Lower lobe of right lung (tissue), 2 donors: ENCODE measurements around the gene SNX3. TPM values are rescaled to one million over a fixed set of nuclear protein-coding genes. Genes with fewer than 3 reads are reported as not detected.

Experiments
- ATAC-seq, 2 donors: fragments of 200-7000 bp; cut with Tn5 transposase; one replicate each; pipeline ENCODE4 v1.9.1; 2020 to 2022; ENCODE audit warnings: mild to moderate bottlenecking in 2 of 2, moderate library complexity in 2 of 2
- DNase-seq: peaks from one replicate; pipeline ENCODE4 v3.0.0-alpha.2; 2020
- H3K27ac ChIP-seq: fragments of 200-600 bp; one replicate; pipeline ENCODE4 v1.8.0; 2022
- H3K27me3 ChIP-seq: fragments of 200-600 bp; one replicate; pipeline ENCODE4 v1.8.0; 2022; ENCODE audit warnings: low read depth
- H3K36me3 ChIP-seq: fragments of 200-600 bp; one replicate; pipeline ENCODE4 v1.8.0; 2022; ENCODE audit warnings: mild to moderate bottlenecking
- H3K4me1 ChIP-seq: fragments of 200-600 bp; one replicate; pipeline ENCODE4 v1.8.0; 2022
- H3K4me3 ChIP-seq: fragments of 200-600 bp; one replicate; pipeline ENCODE4 v1.8.0; 2022; ENCODE audit warnings: mild to moderate bottlenecking
- H3K9me3 ChIP-seq: fragments of 200-600 bp; one replicate; pipeline ENCODE4 v1.8.0; 2022
- intact Hi-C: fragments of 100-400 bp; cut with DNase I; formaldehyde crosslinking; loops from one replicate; pipeline ENCODE4 v1.11.0; 2022
- total RNA-seq: library from RNA; stranded (reverse); fragmentation: NEBNext Ultra II Directional; extraction: Animal tissue kit (Norgen Biotek cat#: 25700); gene quantifications from one replicate; pipeline ENCODE4 v1.2.1, GENCODE V29; 2021
- TF ChIP-seq, protein P1 (sequence below): fragments of 200-600 bp; IDR thresholded peaks from one replicate; pipeline ENCODE4 v1.8.0; 2022; ENCODE audit warnings: antibody characterized with exemption, mild to moderate bottlenecking
- donor health status: DM: no; HTN: yes; CAD: no; lungs with severe emphysema.

SNX3 gene
- total RNA-seq, 1 donor from 2014 or later, result 230 TPM

DNA sequence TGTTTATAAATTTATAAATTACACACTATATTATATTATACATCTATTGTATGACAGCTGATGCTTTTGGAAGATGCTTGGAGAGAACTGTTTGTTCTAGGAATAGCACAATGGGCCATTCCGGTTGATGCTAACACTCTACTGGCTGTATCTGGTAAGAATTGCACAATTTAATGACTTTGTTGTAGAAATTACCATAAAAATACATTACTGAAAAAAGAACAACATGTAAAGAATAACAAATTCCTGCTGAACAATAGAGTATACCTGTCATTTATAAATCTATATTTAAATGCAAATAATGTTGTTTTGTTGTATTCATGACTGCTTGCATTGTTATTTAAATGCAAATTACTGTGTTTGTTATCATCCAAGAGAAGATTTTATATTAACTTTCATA lies 80.6 kb downstream of the SNX3 start:
- H3K9me3 ChIP-seq, result no peaks in the 10 kb centered on the region
- DNase-seq (no peak), ATAC-seq (no peak)
- H3K4me3 ChIP-seq, result no peak overlapping the region
- TF ChIP-seq, protein P1, sequence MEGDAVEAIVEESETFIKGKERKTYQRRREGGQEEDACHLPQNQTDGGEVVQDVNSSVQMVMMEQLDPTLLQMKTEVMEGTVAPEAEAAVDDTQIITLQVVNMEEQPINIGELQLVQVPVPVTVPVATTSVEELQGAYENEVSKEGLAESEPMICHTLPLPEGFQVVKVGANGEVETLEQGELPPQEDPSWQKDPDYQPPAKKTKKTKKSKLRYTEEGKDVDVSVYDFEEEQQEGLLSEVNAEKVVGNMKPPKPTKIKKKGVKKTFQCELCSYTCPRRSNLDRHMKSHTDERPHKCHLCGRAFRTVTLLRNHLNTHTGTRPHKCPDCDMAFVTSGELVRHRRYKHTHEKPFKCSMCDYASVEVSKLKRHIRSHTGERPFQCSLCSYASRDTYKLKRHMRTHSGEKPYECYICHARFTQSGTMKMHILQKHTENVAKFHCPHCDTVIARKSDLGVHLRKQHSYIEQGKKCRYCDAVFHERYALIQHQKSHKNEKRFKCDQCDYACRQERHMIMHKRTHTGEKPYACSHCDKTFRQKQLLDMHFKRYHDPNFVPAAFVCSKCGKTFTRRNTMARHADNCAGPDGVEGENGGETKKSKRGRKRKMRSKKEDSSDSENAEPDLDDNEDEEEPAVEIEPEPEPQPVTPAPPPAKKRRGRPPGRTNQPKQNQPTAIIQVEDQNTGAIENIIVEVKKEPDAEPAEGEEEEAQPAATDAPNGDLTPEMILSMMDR, result no peak
- peaks cover 14% of the 10 kb centered on the region for H3K4me1 ChIP-seq
- peaks cover 51% of the 10 kb centered on the region for H3K27me3 ChIP-seq
- intact Hi-C loops, result no loop called here
- no peak overlapping the region for H3K27ac ChIP-seq
- no peaks in the 10 kb centered on the region for H3K36me3 ChIP-seq

DNA sequence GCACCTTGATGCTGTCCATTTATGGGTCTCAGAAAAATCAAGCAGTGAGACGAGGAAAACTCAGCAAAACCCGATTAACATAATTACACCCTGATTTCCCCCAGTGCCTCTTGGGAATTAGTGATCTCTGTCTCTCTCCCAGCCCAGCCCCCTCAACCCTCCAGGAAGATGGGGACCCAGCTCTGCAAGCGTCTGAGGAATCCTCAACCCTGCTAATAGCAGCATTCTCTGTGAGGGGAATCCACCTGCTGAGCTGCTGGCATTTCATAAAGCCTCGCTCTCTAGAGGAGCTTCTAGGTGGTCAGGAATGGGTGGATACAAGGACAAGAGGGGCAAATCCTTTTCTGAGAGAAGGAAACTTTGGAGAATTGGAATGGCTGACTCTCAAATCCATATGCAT lies 81.1 kb downstream of the SNX3 start:
- Histone ChIP-seq H3K4me1 (peaks cover 19% of the 10 kb centered on the region), H3K27me3 (peaks cover 56% of the 10 kb centered on the region), H3K4me3 (no peak overlapping the region), H3K9me3 (no peaks in the 10 kb centered on the region), H3K36me3 (no peaks in the 10 kb centered on the region), H3K27ac (no peak overlapping the region)
- TF ChIP-seq, protein P1, result no peak
- ATAC-seq (no peak), DNase-seq (no peak)
- intact Hi-C loops, result no loop called here

DNA sequence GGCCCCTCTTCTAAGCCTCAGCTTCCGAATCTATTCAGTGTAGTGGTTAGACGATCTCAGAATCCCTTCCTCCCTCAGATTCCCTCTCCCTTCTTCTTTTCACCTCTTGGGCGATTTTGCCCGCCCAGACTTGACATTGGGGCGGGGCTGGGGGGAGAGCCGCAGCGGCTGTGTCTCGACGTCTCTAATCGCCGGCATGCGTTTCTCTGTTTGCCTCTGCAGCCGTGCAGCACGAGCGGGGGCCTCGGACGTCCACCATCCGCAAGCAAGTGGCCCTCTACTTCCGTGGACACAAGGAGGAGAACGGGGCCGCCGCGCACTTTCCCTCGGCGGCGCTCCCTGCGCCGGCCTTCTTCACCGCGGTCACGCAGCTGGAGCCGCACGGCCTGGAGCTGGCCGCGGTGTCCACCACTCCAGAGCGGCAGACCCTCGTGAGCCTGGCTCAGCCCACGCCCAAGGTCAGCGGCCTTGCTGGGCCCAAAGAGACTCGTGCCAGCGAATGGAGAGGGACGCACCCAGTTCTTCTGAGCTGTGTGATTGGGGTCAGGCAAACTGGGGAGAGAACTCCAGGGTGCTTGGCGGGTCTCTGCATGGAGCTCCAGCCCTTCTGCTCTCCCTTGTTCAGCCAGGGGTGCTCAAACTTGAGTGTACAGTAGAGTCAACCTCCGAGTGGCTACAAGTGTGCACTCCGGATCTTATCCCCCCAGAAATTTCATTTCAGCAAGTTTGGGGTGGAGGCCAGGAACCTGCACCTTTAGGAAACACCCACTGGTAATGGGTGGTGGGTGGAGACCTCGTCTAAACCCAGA lies 84.4 kb downstream of the SNX3 start:
- ATAC-seq, result peak; percentile 23 to 39

DNA sequence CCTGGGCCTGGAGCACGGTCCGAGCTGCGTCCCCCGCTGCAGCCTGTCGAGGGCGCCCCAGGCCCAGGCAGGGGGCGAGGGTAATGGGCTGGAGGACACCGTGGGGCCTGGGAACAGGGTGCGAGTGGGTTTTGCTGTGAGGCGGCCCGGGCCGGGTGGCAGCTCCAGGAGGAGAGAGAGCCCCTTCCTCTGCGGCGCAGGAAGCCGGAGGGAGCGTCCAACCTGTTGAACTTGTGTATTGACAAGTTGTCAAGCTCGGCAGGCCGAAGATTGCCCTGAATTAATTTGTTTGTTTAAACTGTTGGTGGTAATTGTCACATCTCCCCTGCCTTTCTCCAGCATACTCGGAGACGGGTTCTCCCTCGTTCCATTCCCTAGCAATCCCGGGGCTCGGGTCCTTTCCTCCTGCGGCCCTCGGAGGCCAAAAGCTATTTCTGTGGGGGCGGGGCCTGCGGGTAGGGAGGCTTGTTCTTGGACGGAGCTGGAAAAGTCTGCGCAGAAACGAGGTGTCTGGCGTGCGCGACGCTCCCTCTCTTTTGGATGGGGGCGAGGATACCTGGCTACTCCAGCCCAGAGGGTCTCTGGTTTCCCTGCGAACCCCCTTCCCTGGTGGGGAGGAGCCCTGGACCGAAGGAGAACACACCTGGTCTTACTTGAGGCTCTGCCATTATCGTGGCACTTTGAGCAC lies 85.1 kb downstream of the SNX3 start:
- peak overlapping the region; percentile 41 for H3K4me3 ChIP-seq
- H3K27ac ChIP-seq, result no peak overlapping the region
- no peaks in the 10 kb centered on the region for H3K9me3 ChIP-seq
- TF ChIP-seq, protein P1, result peak; percentile 27
- H3K36me3 ChIP-seq, result no peaks in the 10 kb centered on the region
- intact Hi-C loops, result no loop called here
- peaks cover 27% of the 10 kb centered on the region for H3K4me1 ChIP-seq
- H3K27me3 ChIP-seq, result peaks cover 85% of the 10 kb centered on the region
- DNase-seq (no peak), ATAC-seq (peak; percentile 71 to 79)

More for the DNA sequence above, 84.4 kb downstream of the SNX3 start:
- intact Hi-C loops, result no loop called here
- H3K9me3 ChIP-seq, result no peaks in the 10 kb centered on the region
- DNase-seq, result no peak
- H3K4me1 ChIP-seq, result peaks cover 23% of the 10 kb centered on the region
- no peaks in the 10 kb centered on the region for H3K36me3 ChIP-seq
- peak overlapping the region; percentile 41 for H3K4me3 ChIP-seq
- peaks cover 85% of the 10 kb centered on the region for H3K27me3 ChIP-seq
- TF ChIP-seq, protein P1, result no peak
- H3K27ac ChIP-seq, result no peak overlapping the region

DNA sequence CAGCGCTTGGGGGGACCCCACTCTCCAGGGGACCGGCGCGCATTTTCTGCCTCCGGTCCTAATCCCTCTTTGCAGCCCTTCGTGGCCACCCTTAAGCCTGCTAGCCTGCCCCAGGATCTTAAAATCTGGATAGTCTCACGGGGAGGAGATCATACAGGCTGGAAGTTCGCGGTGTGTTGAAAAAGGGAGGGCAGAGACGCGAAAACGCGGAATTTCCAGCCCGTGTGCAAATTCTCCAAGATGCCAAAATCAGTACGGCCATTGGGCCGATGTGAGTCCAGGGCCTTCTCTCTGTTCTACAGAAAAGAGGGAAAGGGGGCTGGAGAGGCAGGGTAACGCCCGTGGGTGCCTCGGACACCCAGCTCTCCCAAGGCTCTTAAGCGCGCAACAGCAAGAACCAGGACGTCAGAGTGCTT lies 85.7 kb downstream of the SNX3 start:
- Histone ChIP-seq H3K4me1 (peaks cover 31% of the 10 kb centered on the region), H3K27ac (no peak overlapping the region), H3K9me3 (no peaks in the 10 kb centered on the region), H3K4me3 (peak overlapping the region; percentile 41), H3K27me3 (peaks cover 87% of the 10 kb centered on the region), H3K36me3 (no peaks in the 10 kb centered on the region)
- DNase-seq (no peak), ATAC-seq (no peak)
- intact Hi-C loops, result no loop called here
- TF ChIP-seq, protein P1, result no peak
